ENCODE data around the gene DNAJC25. TPM values are rescaled to one million over a fixed set of nuclear protein-coding genes. Genes with fewer than 3 reads are reported as not detected.
A peak's percentile ranks its signal among the peaks of the same experiment; 100 is the strongest.
"Not testable (repeated sequence)": the region's sequence is repeated elsewhere in the genome, so short reads cannot be mapped to it uniquely, and the experiment has no call there.

The DNAJC25 gene
- total RNA-seq, 6 experiments from 2014 or later, result 9.6 to 11.5 (median 10.3) TPM

GRCh38 chr9:111661150-111661801, 30.1 kb downstream of the DNAJC25 start, which contains the start of gene GNG10:
GNG10 (plus strand) TSS chr9:111661605; CDS start chr9:111661635, 30 bp downstream.
- DNase-seq, result peak; percentile 16
- peak within 1 kb of the TSS; percentile 87 for H3K27ac Mint-ChIP-seq
- peak within 1 kb of the TSS; percentile 96 for H3K4me3 Mint-ChIP-seq
- peaks cover 7% of the 10 kb centered on the region for H3K36me3 Mint-ChIP-seq (ENCODE audit: low read depth)
- no peak for TF ChIP-seq CTCF (IDR thresholded peaks at IDR 0.05)
- no peaks in the 10 kb centered on the region; the same call in 1 of the 2 replicates for H3K27me3 Mint-ChIP-seq (ENCODE audit: insufficient read depth)
- H3K9me3 Mint-ChIP-seq, result no peaks in the 10 kb centered on the region
- H3K4me1 Mint-ChIP-seq (ENCODE audit: low read depth), result peaks cover 44% of the 10 kb centered on the region

GRCh38 chr9:111661802-111662521, 30.8 kb downstream of the DNAJC25 start:
- H3K27me3 Mint-ChIP-seq (ENCODE audit: insufficient read depth), result no peaks in the 10 kb centered on the region; the same call in 1 of the 2 replicates
- peak overlapping the region; percentile 87 for H3K27ac Mint-ChIP-seq
- H3K9me3 Mint-ChIP-seq, result no peaks in the 10 kb centered on the region
- TF ChIP-seq CTCF (IDR thresholded peaks at IDR 0.05), result no peak
- peak; percentile 14 for DNase-seq
- peaks cover 7% of the 10 kb centered on the region for H3K36me3 Mint-ChIP-seq (ENCODE audit: low read depth)
- H3K4me1 Mint-ChIP-seq (ENCODE audit: low read depth), result peaks cover 44% of the 10 kb centered on the region
- peak overlapping the region; percentile 96 for H3K4me3 Mint-ChIP-seq

- Mint-ChIP-seq H3K9me3 (no peaks in the 10 kb centered on the region), H3K4me3 (peak overlapping the region; percentile 96), H3K27ac (peak overlapping the region; percentile 87), H3K36me3 (ENCODE audit: low read depth) (peaks cover 7% of the 10 kb centered on the region), H3K4me1 (ENCODE audit: low read depth) (peaks cover 44% of the 10 kb centered on the region), H3K27me3 (ENCODE audit: insufficient read depth) (no peaks in the 10 kb centered on the region; the same call in 1 of the 2 replicates)
- no peak for DNase-seq
- TF ChIP-seq CTCF (IDR thresholded peaks at IDR 0.05), result no peak
These were observed 31.6 kb downstream of the DNAJC25 start for GRCh38 chr9:111662576-111663300.

GRCh38 chr9:111663301-111663823, 32.2 kb downstream of the DNAJC25 start:
- H3K36me3 Mint-ChIP-seq (ENCODE audit: low read depth), result peaks cover 7% of the 10 kb centered on the region
- no peak overlapping the region for H3K27ac Mint-ChIP-seq
- peaks cover 44% of the 10 kb centered on the region for H3K4me1 Mint-ChIP-seq (ENCODE audit: low read depth)
- H3K4me3 Mint-ChIP-seq, result peak overlapping the region; percentile 96
- TF ChIP-seq CTCF (IDR thresholded peaks at IDR 0.05), result no peak
- H3K9me3 Mint-ChIP-seq, result no peaks in the 10 kb centered on the region
- H3K27me3 Mint-ChIP-seq (ENCODE audit: insufficient read depth), result no peaks in the 10 kb centered on the region; the same call in 1 of the 2 replicates
- DNase-seq, result no peak

- TF ChIP-seq CTCF (IDR thresholded peaks at IDR 0.05), result no peak
- Mint-ChIP-seq H3K9me3 (no peaks in the 10 kb centered on the region), H3K27me3 (ENCODE audit: insufficient read depth) (no peaks in the 10 kb centered on the region; the same call in 1 of the 2 replicates), H3K27ac (no peak overlapping the region), H3K36me3 (ENCODE audit: low read depth) (peaks cover 11% of the 10 kb centered on the region), H3K4me1 (ENCODE audit: low read depth) (peaks cover 6% of the 10 kb centered on the region), H3K4me3 (no peak overlapping the region)
- no peak for DNase-seq
These were observed 37.0 kb downstream of the DNAJC25 start for GRCh38 chr9:111668026-111668573.

- not testable (repeated sequence) for H3K27ac Mint-ChIP-seq; H3K4me3 Mint-ChIP-seq; H3K9me3 Mint-ChIP-seq; H3K36me3 Mint-ChIP-seq (ENCODE audit: low read depth); H3K27me3 Mint-ChIP-seq (ENCODE audit: insufficient read depth); H3K4me1 Mint-ChIP-seq (ENCODE audit: low read depth); DNase-seq
These were observed 37.5 kb downstream of the DNAJC25 start for GRCh38 chr9:111668601-111669000.
